ENCODE results near the gene PEX16. TPM values are rescaled to one million over a fixed set of nuclear protein-coding genes. Genes with fewer than 3 reads are reported as not detected.

Gene PEX16
- polyA plus RNA-seq, 4 donors: 16.0 to 23.8 (median 16.3) TPM

- no peak for DNase-seq (ENCODE audit: low read depth in 4 of 4, low spot score in 3 of 4)
These were observed 35.8 kb downstream of the PEX16 start for GRCh38 chr11:45881708-45882368.

- DNase-seq (ENCODE audit: low read depth in 4 of 4, low spot score in 3 of 4): no peak
These were observed 36.7 kb downstream of the PEX16 start for GRCh38 chr11:45880772-45881570.

GRCh38 chr11:45879803-45880686 lies 37.6 kb downstream of the PEX16 start:
- no peak for DNase-seq (ENCODE audit: low read depth in 4 of 4, low spot score in 3 of 4)

- DNase-seq (ENCODE audit: low read depth in 4 of 4, low spot score in 3 of 4): no peak
These were observed 39.8 kb downstream of the PEX16 start for GRCh38 chr11:45877845-45878244.

GRCh38 chr11:45877221-45877620 lies 40.5 kb downstream of the PEX16 start:
- no peak for DNase-seq (ENCODE audit: low read depth in 4 of 4, low spot score in 3 of 4)

- DNase-seq (ENCODE audit: low read depth in 4 of 4, low spot score in 3 of 4): no peak
These were observed 41.3 kb downstream of the PEX16 start for GRCh38 chr11:45876401-45876800.

GRCh38 chr11:45872651-45873356 lies 44.9 kb downstream of the PEX16 start:
- no peak for DNase-seq (ENCODE audit: low read depth in 4 of 4, low spot score in 3 of 4)

- DNase-seq (ENCODE audit: low read depth in 4 of 4, low spot score in 3 of 4): no peak
These were observed 46.0 kb downstream of the PEX16 start for GRCh38 chr11:45871638-45872037.

- DNase-seq (ENCODE audit: low read depth in 4 of 4, low spot score in 3 of 4): no peak
These were observed 47.0 kb downstream of the PEX16 start for GRCh38 chr11:45870706-45871105.

- no peak for DNase-seq (ENCODE audit: low read depth in 4 of 4, low spot score in 3 of 4)
These were observed 48.1 kb downstream of the PEX16 start for GRCh38 chr11:45869551-45869950.

- no peak for DNase-seq (ENCODE audit: low read depth in 4 of 4, low spot score in 3 of 4)
These were observed 53.6 kb downstream of the PEX16 start for GRCh38 chr11:45864041-45864440.

- no peak for DNase-seq (ENCODE audit: low read depth in 4 of 4, low spot score in 3 of 4)
These were observed 56.7 kb downstream of the PEX16 start for GRCh38 chr11:45860764-45861510.

- DNase-seq (ENCODE audit: low read depth in 4 of 4, low spot score in 3 of 4): no peak
These were observed 57.3 kb downstream of the PEX16 start for GRCh38 chr11:45860348-45860747.

Other genes starting within 250 kb of the PEX16 start
- gene SLC35C1, start 112.7 kb downstream of the PEX16 start, polyA plus RNA-seq (ENCODE audit: insufficient read length in 4 of 4): 1 to 10 TPM; 7.4 to 9.5 (median 8.5) TPM
- gene CRY2, start 70.4 kb downstream of the PEX16 start, polyA plus RNA-seq (ENCODE audit: insufficient read length in 4 of 4): 10 to 100 TPM; 26.5 to 30.4 (median 29.1) TPM
- gene MAPK8IP1, start 32.2 kb downstream of the PEX16 start, polyA plus RNA-seq (ENCODE audit: insufficient read length in 4 of 4): 10 to 100 TPM in 3 of 4 donors, 1 to 10 TPM in 1; 9.3 to 14.4 (median 11.7) TPM
- under 1 TPM in 3 of 4 donors, not detected in 1; 0.45 to 0.55 (median 0.55) TPM for gene FREY1, start 10.6 kb downstream of the PEX16 start, polyA plus RNA-seq (ENCODE audit: insufficient read length in 4 of 4)
- 10 to 100 TPM; 21.0 to 25.6 (median 22.8) TPM for gene LARGE2, start 4.8 kb upstream of the PEX16 start, polyA plus RNA-seq (ENCODE audit: insufficient read length in 4 of 4)
- 10 to 100 TPM; 41.5 to 52.2 (median 49.9) TPM for gene PHF21A, start 203.6 kb upstream of the PEX16 start, polyA plus RNA-seq (ENCODE audit: insufficient read length in 4 of 4)